ENCODE data around the gene CRPPA.

DNA sequence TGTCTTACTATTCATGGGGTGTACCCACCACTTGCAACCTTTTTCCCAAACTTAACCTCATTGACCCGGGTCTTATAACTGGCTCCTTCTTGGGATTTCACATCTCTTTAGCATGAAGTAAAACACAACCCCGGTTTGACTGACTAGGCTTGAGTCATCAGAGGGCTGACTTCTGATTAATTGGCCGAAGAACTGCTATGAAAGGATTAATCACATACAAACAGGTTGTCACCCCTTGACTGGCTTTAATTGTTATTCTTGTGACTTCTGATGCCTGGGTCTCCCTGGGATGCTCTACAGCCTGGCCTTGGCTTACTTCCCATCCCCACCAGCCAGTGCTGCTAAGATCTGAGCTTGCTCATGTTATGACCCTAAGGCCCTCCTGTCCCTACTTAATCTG, 8.8 kb upstream of the CRPPA start:
- TF ChIP-seq CTCF (IDR thresholded peaks at IDR 0.05; ENCODE audit: borderline replicate concordance, extremely low read depth, low read length, poor library complexity, severe bottlenecking) (no peak), EZH2 (IDR thresholded peaks at IDR 0.05; ENCODE audit: borderline replicate concordance, low read depth, low read length, severe bottlenecking) (no peak)

Measured in DND-41 (cell line).